Measurements from ENCODE around the gene KCNJ10. TPM values are rescaled to one million over a fixed set of nuclear protein-coding genes. Genes with fewer than 3 reads are reported as not detected.

Gene KCNJ10
- total RNA-seq, 2 donors from 2014 or later, result not detected

- 96% methylated on average over 7 of the region's 7 CpGs for WGBS
- H3K36me3 ChIP-seq, result no peaks in the 10 kb centered on the region
- no peaks in the 10 kb centered on the region for H3K9me3 ChIP-seq
- no peak overlapping the region for H3K27ac ChIP-seq
- DNase-seq (ENCODE audit: low spot score), result no peak
- intact Hi-C loops (cut with DNase I), result no loop called here
- no peak for TF ChIP-seq POLR2AphosphoS5 (IDR thresholded peaks at IDR 0.05)
- TF ChIP-seq CTCF (IDR thresholded peaks at IDR 0.05), result no peak
- no peak for TF ChIP-seq POLR2A (IDR thresholded peaks at IDR 0.05)
- H3K27me3 ChIP-seq (replicated peaks; ENCODE audit: insufficient read depth), result no peaks in the 10 kb centered on the region
- H3K4me1 ChIP-seq (replicated peaks), result no peaks in the 10 kb centered on the region
- H3K4me3 ChIP-seq, result no peak overlapping the region
Observed at GRCh38 chr1:159974350-159974965, 95.5 kb downstream of the KCNJ10 start.

GRCh38 chr1:159973350-159973940 is 96.5 kb downstream of the KCNJ10 start:
- intact Hi-C loops (cut with DNase I), result no loop called here
- Histone ChIP-seq H3K27me3 (replicated peaks; ENCODE audit: insufficient read depth) (no peaks in the 10 kb centered on the region), H3K36me3 (no peaks in the 10 kb centered on the region), H3K4me3 (no peak overlapping the region), H3K9me3 (no peaks in the 10 kb centered on the region), H3K27ac (no peak overlapping the region), H3K4me1 (replicated peaks) (no peaks in the 10 kb centered on the region)
- DNase-seq (ENCODE audit: low spot score), result no peak
- 90% methylated on average over 6 of the region's 6 CpGs for WGBS
- no peak for TF ChIP-seq POLR2A (IDR thresholded peaks at IDR 0.05)
- no peak for TF ChIP-seq CTCF (IDR thresholded peaks at IDR 0.05)
- TF ChIP-seq POLR2AphosphoS5 (IDR thresholded peaks at IDR 0.05), result no peak

- 97% methylated on average over 8 of the region's 8 CpGs for WGBS
- H3K27ac ChIP-seq, result no peak overlapping the region
- no peak for DNase-seq (ENCODE audit: low spot score)
- H3K4me3 ChIP-seq, result no peak overlapping the region
- H3K27me3 ChIP-seq (replicated peaks; ENCODE audit: insufficient read depth), result no peaks in the 10 kb centered on the region
- intact Hi-C loops (cut with DNase I), result no loop called here
- H3K4me1 ChIP-seq (replicated peaks), result no peaks in the 10 kb centered on the region
- TF ChIP-seq CTCF (IDR thresholded peaks at IDR 0.05) (no peak), POLR2AphosphoS5 (IDR thresholded peaks at IDR 0.05) (no peak), POLR2A (IDR thresholded peaks at IDR 0.05) (no peak)
- H3K9me3 ChIP-seq, result no peaks in the 10 kb centered on the region
- H3K36me3 ChIP-seq, result no peaks in the 10 kb centered on the region
Observed at GRCh38 chr1:159972443-159973205, 97.3 kb downstream of the KCNJ10 start.

- WGBS, result 53% methylated on average over 9 of the region's 9 CpGs
Observed at GRCh38 chr1:159970932-159971342, 99.0 kb downstream of the KCNJ10 start.

More at GRCh38 chr1:159970932-159971342, 99.0 kb downstream of the KCNJ10 start:
- TF ChIP-seq POLR2A (IDR thresholded peaks at IDR 0.05) (no peak), CTCF (IDR thresholded peaks at IDR 0.05) (no peak), POLR2AphosphoS5 (IDR thresholded peaks at IDR 0.05) (no peak)
- Histone ChIP-seq H3K36me3 (no peaks in the 10 kb centered on the region), H3K4me1 (replicated peaks) (no peaks in the 10 kb centered on the region), H3K9me3 (no peaks in the 10 kb centered on the region), H3K27ac (no peak overlapping the region), H3K27me3 (replicated peaks; ENCODE audit: insufficient read depth) (no peaks in the 10 kb centered on the region), H3K4me3 (no peak overlapping the region)
- intact Hi-C loops (cut with DNase I), result no loop called here
- no peak for DNase-seq (ENCODE audit: low spot score)
